ENCODE measurements around the gene CDH13.

- no peak for TF ChIP-seq CTCF (IDR thresholded peaks at IDR 0.05; ENCODE audit: borderline replicate concordance, extremely low read depth, low read length, poor library complexity, severe bottlenecking)
- TF ChIP-seq EZH2 (IDR thresholded peaks at IDR 0.05; ENCODE audit: borderline replicate concordance, low read depth, low read length, severe bottlenecking): no peak
These were observed 132.1 kb downstream of the CDH13 start for GRCh38 chr16:82758904-82759303.
